CD4-positive, alpha-beta T cell treated with Interleukin-4 for 1 hour (primary cell): Measurements from ENCODE around the gene TTC23.
A peak's percentile ranks its signal among the peaks of the same experiment; 100 is the strongest.

Experiments used
- DNase-seq, 2 donors: peaks; one replicate each; pipeline ENCODE4 v3.0.0-alpha.2; 2020 to 2022

Gene TTC23

DNA sequence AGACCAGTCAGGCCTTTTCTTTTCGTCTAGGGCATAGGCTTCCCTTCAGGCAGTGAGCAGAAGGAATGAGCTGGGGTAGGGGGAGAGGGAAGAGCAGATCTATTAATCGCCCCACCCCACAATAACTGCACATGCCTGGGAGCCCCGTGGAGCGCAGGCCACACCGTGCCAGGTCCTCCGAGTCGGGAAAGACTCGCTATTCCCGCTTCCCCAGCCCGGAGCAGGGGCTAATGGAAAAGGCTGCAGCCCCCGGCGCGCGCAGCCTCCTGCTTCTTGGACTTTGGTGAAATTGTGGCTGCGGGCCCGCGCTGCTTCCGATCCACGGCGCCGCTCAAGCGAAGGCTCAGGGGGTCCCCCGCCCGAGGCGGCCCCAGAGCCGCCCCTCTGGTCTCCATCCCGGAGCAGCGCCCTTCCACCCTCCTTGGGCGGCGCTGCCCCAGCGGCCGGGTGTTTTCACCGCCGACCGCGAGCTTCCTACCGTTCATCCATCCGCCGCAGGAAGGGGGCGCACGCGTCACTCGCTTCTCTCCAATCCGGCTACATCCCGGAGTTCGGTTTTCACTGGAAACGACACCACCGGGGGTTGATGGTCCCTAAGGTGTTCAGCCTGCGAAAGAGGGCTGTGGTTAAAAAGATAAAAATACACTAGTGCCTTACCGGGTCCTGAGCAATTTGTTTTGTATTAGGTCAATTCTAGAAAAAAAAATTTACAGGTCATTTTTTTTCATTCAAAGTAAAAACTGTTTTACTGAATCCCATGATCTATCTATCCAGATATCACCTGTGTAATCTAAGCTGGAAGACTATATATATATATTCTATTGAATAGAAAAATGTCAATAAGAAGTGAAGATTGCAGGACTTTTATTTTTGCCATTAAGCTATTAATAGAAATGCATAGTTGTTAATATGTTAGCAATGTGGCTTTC is 148.9 kb downstream of the TTC23 start:
- DNase-seq = peak; percentile 29 to 40

DNA sequence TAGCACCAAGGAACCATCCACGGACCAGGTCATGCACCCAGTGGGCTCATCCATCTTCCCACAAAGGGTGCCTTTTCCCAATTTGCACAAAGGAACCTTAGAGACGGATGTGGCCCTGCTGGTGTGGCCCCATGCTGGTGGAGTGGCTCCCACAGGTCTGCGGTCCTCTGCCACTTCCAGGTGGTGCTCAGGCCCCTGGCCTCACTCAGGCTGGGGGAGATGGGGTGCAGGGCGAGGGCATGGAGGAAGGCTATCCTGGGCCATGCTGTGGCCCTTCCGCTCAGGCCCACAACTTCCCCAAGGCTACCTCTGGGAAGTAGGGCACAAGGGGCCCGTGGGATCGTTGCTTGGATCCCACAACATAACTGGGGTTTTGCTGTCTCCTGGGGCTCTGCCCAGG is 149.7 kb downstream of the TTC23 start:
- no peak for DNase-seq

DNA sequence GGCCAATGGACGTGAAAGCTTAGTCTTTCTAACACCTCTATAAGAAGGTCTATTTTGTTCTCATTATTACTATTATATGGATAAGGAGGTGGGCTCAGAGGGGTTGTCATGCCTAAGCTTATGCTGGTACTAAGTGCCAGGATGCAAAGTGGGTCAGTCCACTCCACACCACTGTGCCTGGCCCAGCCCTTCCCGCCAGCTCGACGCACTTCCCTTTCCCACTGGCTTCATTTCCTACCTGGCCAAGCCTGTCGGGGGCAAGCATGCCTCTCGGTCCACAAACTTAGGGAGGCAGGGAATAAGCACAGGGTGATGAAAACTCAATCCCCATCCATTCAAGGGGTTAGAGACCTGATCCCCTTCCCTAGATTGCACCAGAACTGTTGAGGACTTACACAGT is 150.4 kb downstream of the TTC23 start:
- no peak for DNase-seq

DNA sequence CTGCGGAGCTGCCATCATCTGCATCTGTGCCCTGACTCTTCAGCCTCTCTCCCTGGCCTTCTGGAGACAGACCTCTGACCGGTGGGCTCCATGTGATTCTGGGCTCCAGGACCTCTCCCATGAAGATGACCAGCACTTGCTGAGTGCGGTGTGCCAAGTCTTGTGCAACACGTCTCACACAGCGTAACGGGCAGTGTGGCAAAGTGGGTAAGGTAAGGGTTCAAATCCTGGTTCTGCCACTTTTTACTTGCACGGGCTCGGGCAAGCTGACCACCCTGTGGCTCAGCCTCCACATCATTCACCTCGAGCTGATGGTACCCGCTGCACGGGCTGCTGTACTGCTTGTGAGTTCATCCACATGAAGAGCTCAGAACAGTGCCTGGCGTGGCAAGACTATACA is 151.0 kb downstream of the TTC23 start:
- no peak for DNase-seq

DNA sequence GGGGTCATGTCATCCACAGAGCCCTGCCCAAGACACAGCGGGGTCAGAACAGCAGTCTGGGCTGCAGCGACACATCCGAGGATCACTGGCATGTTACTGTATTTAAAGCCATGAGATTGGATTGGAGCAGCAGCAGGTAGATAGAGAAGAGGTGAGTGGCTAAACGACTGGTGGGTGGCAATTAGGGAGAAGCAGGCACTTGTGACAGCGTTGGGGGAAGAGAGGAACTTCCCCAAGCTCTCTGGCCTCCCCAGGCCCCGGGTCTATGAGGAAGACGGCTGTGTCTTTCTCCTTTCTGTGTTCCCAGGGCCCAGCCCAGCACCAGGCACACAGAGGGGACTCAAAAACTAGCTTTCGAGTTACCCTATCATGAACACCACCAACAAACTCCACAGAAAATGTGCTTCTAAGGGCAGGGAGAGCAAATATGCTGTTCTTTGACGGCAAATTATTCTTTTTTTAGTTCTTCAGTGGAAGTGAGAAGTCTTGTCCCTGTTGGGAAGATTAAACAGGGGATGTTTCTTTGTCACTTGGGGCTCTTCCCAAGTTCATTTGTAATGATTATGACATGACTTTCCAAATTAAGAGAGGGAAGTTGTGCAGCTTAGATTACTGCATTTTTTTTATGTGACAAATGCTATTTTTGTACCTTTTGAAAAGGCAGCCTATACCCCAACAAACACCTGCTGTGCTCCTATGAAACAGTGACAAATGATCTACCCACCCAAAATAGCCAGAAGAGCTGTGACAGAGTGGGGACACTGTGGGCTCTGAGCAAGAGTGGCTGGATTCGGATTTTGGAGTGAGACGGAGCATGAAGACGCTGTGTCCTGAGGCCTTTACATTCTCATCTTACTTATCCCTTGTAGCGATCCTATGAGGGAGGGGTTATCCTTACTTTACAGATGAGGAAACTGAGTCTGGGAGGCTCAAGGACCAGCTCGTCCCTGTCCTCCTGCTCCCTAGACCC is 151.7 kb downstream of the TTC23 start:
- DNase-seq = no peak

DNA sequence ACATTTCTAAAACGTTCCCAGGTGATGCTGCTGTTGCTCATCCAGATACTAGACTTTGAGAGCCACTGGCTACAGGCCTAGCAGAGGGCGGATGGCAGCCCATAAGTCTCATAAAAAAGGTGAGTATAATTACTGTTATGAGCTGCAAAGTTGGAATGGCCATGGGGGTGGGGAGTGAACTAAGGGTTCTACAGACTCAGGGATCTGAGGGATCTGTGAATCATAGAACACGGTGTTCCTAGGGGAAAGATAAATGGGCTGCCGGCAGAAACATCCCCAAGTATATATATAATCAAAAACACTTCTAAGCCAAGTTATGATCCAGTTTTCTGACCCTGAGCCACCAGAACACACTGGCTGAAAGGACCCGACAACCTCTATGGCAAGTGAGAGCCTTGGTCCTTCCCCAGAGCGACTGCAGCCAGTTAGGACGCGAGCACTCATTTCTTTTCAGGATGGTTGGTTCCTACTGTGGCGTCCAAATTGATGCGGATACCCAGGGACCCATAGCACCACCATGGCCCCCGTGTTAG is 152.4 kb downstream of the TTC23 start:
- no peak for DNase-seq

DNA sequence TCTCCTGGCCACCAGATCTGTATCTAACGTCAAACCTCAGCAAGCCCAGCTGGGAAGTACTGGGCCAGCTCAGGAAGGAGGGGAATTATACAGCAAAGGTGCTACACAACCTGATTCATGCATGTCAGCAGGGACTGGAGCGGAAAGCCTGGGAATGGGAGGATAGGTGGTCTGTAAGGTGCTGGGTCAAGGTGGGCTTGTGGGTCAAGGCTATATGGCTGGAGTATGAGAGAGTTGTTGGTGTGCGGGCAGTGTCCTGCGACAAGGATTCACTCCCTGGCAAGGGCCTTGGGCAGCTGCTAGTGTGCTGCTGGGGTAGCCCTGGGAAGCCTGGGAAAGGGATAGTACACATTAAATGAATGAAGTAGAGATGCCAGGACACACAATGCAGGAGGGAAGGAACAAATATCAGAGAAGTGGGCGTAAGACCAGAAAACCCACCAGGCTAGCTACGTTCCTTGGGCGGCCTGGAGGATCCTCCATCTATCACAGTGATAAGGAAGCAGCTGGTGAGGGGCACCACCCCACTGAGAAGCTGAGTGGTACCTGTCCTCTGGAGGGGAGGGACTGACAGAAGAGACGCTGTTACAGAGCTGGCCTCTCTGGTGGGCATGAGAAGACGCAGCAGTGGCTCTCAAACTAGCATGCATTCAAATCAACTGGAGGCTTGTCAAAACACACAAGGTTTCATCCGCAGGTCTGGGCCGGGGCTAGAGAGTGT is 153.0 kb downstream of the TTC23 start:
- no peak for DNase-seq

DNA sequence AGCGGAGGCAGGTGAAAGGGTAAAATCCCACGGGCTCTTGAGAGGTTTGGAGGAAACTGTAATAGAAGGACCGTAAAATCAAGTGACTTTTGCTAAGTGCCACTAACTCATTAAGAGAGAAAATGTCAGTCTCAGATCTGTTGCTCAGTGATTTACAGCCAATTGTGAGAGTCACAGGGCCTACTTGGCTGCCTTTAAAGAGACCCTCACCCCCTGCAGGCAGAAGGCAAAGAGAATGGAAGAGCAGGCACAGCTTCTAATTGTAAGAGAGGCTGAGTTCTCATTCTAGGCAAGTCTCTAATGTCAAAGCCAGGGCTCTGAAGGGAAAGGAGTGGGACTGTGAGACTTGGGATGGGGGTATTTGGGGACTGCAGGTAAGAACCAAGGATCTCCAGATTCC is 153.8 kb downstream of the TTC23 start:
- no peak for DNase-seq

DNA sequence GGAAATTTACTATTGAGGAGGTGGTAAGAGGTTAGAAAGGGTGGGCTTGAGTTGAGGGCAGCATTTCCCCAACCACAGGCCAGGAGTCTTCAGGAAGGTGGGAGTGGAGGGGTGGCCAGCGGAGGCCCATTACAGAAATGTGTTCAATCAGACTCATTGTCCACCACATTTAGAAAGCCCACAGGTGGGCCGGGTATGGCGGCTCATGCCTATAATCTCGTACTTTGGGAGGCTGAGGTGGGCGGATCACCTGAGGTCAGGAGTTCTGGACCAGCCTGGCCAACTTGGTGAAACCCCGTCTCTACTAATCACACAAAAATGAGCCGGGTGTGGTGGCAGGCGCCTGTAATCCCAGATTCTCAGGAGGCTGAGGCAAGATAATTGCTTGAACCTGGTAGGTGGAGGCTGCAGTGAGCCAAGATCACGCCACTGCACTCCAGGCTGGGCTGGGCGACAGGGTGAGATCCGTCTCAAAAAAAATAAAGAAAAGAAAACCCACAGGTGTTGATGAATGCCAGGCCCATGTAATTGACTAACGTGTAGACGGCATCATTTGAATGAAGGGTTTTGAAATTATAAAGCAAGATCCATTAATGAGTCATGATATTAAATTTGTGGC is 156.7 kb downstream of the TTC23 start:
- no peak for DNase-seq

DNA sequence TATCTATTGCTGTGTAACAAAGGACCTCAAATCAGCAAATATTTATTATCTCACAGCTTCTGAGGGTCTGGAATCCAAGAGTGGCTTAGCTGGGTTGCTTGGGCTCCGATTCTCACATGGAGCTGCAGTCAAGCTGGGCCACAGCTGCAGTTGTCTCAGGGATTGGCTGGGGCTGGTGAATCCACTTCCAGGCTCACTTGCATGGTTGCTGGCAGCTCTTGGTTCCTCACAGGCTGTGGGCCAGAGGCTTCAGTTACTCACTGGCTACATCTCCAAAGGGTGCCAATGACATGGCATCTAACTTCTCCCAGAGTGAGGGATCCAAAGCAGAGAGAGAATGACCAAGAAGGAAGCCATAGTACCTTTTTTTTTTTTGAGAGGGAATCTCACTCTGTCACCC is 158.4 kb downstream of the TTC23 start:
- no peak for DNase-seq

DNA sequence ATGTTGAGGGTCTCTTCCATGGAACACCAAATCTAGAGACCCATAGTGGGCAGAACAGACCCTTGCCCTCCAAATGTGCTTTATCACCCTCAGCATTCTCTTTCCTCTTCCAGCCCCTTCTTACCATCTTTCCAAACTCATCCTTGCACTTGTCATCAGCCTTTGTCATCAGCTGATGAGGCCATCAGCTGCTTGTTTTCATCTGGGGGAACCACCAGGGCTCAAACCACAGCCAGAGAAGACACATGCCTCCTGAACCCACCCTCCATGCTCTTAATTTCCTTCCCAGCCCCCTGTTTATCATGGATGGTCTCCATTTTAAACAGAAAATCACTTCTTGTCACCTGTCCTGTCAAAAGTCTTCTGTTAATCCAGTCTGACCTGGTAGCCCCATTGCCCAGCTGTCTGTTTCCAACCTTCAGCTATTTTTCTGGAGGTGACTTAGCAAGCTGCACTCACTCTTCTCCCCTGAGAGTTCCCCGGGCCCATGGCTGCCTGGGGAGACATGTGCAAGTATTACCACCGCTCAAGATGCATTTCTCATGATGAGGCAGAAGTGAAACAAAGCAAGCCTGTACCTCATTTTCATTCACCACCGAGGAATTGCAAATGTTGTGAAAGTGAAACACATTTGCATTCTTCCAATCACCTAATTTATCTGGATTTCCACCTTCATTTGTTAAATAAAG is 159.2 kb downstream of the TTC23 start:
- peak in 1 of 2 donors; percentile 39 for DNase-seq

DNA sequence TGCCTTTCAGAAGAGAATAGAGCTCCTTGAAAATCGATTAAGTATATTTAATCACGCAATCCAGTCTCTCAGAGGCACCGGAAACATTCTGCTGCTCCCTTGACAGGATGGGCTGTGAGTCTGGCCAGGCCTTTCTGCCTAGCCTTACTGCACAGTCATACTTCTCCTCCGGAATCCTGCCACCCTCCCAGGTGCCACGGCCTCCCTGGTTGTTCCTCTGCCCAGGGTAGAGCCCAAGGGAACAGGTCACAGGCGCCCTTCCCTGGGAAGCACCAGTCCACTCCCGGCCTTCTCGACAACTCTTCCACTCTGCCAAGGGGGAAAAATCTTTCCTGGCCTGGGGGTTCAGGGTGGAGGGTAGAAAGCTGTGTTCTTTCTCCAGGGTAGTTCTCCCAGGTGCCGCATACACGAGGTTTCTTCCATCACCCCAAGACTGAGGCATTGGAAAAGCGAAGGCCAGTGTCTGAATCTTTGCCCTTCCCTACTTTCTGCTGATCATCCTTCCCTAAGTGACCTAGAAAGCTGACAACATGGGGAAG is 161.9 kb downstream of the TTC23 start:
- DNase-seq = no peak

DNA sequence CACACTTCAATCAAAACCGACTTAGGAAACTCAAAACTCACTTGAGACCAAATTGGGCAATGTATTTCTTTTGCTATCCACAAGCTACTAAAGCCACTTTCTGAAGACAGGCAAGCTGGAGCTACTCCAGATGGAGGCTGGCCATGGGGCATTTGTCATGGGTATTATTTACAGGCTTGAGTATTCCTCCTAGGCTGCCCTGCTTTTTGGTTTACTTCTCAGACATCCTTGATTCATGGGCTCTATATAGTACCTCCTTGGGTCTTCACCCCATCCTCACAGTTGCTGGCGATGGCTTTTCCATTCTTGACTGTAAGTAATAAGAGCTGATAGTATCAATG is 163.1 kb downstream of the TTC23 start:
- DNase-seq = no peak
